Right lobe of liver (tissue), 6 donors: ENCODE data around the gene MDH2. TPM values are rescaled to one million over a fixed set of nuclear protein-coding genes. Genes with fewer than 3 reads are reported as not detected.

Experiments used
- ATAC-seq, 4 donors: fragments of 200-7000 bp; cut with Tn5 transposase; one replicate each; pipeline ENCODE4 v1.9.1; 2020; ENCODE audit warnings: mild to moderate bottlenecking in 4 of 4, moderate library complexity in 4 of 4
- DNase-seq, 3 donors: peaks; one replicate each; pipeline ENCODE4 v3.0.0-alpha.2; 2020
- H3K27ac ChIP-seq, 3 donors: fragments of 200-600 bp; one replicate each; pipeline ENCODE4 v1.8.0; 2022
- H3K27me3 ChIP-seq, 2 donors: fragments of 200-600 bp; one replicate each; pipeline ENCODE4 v1.8.0; 2022
- H3K36me3 ChIP-seq, 4 donors: fragments of 200-600 bp; sonication (generic) in 1 of 4; one replicate each; pipeline versions ENCODE4 v1.5.1 to v1.8.0; 2017 to 2022; ENCODE audit warnings: control low read depth in 1 of 4
- H3K4me1 ChIP-seq, 4 donors: fragments of 200-600 bp; sonication (generic) in 1 of 4; one replicate each; pipeline versions ENCODE4 v1.5.1 to v1.8.0; 2017 to 2022; ENCODE audit warnings: control low read depth in 1 of 4
- H3K4me3 ChIP-seq, 3 donors: fragments of 200-600 bp; one replicate each; pipeline ENCODE4 v1.8.0; 2022
- H3K9me3 ChIP-seq, 4 donors: fragments of 200-600 bp; sonication (generic) in 1 of 4; one replicate each; pipeline versions ENCODE4 v1.5.1 to v1.8.0; 2017 to 2022; ENCODE audit warnings: control low read depth in 1 of 4
- CTCF ChIP-seq, 4 donors: fragments of 200-600 bp in 3 of 4; fragments of 450-650 bp in 1 of 4; IDR thresholded peaks; one replicate each; pipeline versions ENCODE4 v1.5.1 to v1.8.0; 2016 to 2022; ENCODE audit warnings: antibody characterized with exemption in 4 of 4, mild to moderate bottlenecking in 2 of 4
- POLR2A ChIP-seq: fragments of 450-650 bp; IDR thresholded peaks from one replicate; pipeline ENCODE4 v1.6.1; 2017; ENCODE audit warnings: antibody characterized with exemption, mild to moderate bottlenecking
- WGBS: methylation state at CpG from one replicate; pipeline ENCODE4 v1.1.6; 2018; ENCODE audit warnings: low coverage, low lambda C conversion rate; ENCODE audit not compliant: insufficient coverage; ENCODE audit errors: missing lambda C conversion rate; 5-methylcytosine and 5-hydroxymethylcytosine counted together
- intact Hi-C, 2 donors: fragments of 100-400 bp; cut with DNase I; formaldehyde crosslinking; loops; one replicate each; pipeline versions ENCODE4 v1.11.2 to v1.14.1; 2022
- total RNA-seq, 6 experiments: library from RNA; depleted of rRNA in 2 of 6; stranded (reverse); fragments of >200 nt in 2 of 6; fragmentation: NEBNext Ultra II Directional in 3 of 6; extraction: Animal tissue kit (Norgen Biotek cat#: 25700) in 3 of 6; gene quantifications; one replicate each; pipeline versions ENCODE4 v1.1.0 to v1.2.4, GENCODE V29; 2016 to 2023
- donor health status: DM: no; HTN: yes; CAD: no.
- donor health status: DM: no; HTN: no; CAD: no.
- donor health status: DM: no; HTN: no; CAD: no.
- donor health status: DM: no; HTN: yes; CAD: no.
- donor health status: DM: no; HTN: yes; CAD: no.

MDH2 gene
- total RNA-seq, 6 experiments from 2014 or later = 130 to 178 (median 164) TPM

- TF ChIP-seq CTCF (IDR thresholded peaks at IDR 0.05) (no peak), POLR2A (no peak)
- intact Hi-C loops = no loop called here
- Histone ChIP-seq H3K4me1 (no peaks in the 10 kb centered on the region), H3K4me3 (no peak overlapping the region), H3K36me3 (peaks cover 0 to 11% (median 2%) of the 10 kb centered on the region in 4 donors), H3K27me3 (no peaks in the 10 kb centered on the region), H3K27ac (no peak overlapping the region), H3K9me3 (no peaks in the 10 kb centered on the region)
- DNase-seq (no peak), ATAC-seq (peak in 1 of 4 donors; percentile 11)
- 97% methylated on average over 26 of the region's 45 CpGs for WGBS
Measured at GRCh38 chr7:76073335-76073990, 25.6 kb downstream of the MDH2 start.

GRCh38 chr7:76074306-76074971 is 26.5 kb downstream of the MDH2 start:
- Histone ChIP-seq H3K27ac (no peak overlapping the region), H3K4me3 (no peak overlapping the region), H3K36me3 (peaks cover 0 to 11% (median 2%) of the 10 kb centered on the region in 4 donors), H3K9me3 (no peaks in the 10 kb centered on the region), H3K4me1 (no peaks in the 10 kb centered on the region), H3K27me3 (no peaks in the 10 kb centered on the region)
- 97% methylated on average over 11 of the region's 35 CpGs for WGBS
- TF ChIP-seq CTCF (IDR thresholded peaks at IDR 0.05) = no peak
- no peak for TF ChIP-seq POLR2A
- intact Hi-C loops = no loop called here
- no peak for ATAC-seq
- DNase-seq = no peak

GRCh38 chr7:76074972-76075370 is 27.1 kb downstream of the MDH2 start:
- ATAC-seq = no peak
- no peaks in the 10 kb centered on the region for H3K9me3 ChIP-seq
- H3K36me3 ChIP-seq = peaks cover 0 to 11% (median 2%) of the 10 kb centered on the region in 4 donors
- no peak overlapping the region for H3K4me3 ChIP-seq
- no CpG with 5 or more reads among the region's 4 CpGs for WGBS
- H3K27me3 ChIP-seq = no peaks in the 10 kb centered on the region
- no peaks in the 10 kb centered on the region for H3K4me1 ChIP-seq
- H3K27ac ChIP-seq = no peak overlapping the region
- intact Hi-C loops = no loop called here
- no peak for TF ChIP-seq CTCF (IDR thresholded peaks at IDR 0.05)
- TF ChIP-seq POLR2A = no peak
- DNase-seq = no peak

GRCh38 chr7:76076995-76077394 is 29.1 kb downstream of the MDH2 start:
- intact Hi-C loops = no loop called here
- no peak for TF ChIP-seq CTCF (IDR thresholded peaks at IDR 0.05)
- no peak for TF ChIP-seq POLR2A
- no peak for ATAC-seq
- Histone ChIP-seq H3K36me3 (peaks cover 0 to 11% (median 2%) of the 10 kb centered on the region in 4 donors), H3K27ac (no peak overlapping the region), H3K9me3 (no peaks in the 10 kb centered on the region), H3K4me1 (no peaks in the 10 kb centered on the region), H3K27me3 (no peaks in the 10 kb centered on the region), H3K4me3 (no peak overlapping the region)
- DNase-seq = no peak
- WGBS = 89% methylated on average over 6 of the region's 6 CpGs
